BLaER1 (cell line): Measurements from ENCODE around the gene USP53.
"Not testable (repeated sequence)": the region's sequence is repeated elsewhere in the genome, so short reads cannot be mapped to it uniquely, and the experiment has no call there.

Experiments
- H3K27ac ChIP-seq: shearing (Covaris generic); formaldehyde crosslinking; 2 replicates; pipeline ENCODE4 v1.8.1; 2022
- H3K27me3 ChIP-seq: shearing (Covaris generic); formaldehyde crosslinking; 2 replicates; pipeline ENCODE4 v1.8.1; 2022
- H3K36me3 ChIP-seq: shearing (Covaris generic); formaldehyde crosslinking; 2 replicates; pipeline ENCODE4 v1.8.1; 2022
- H3K4me1 ChIP-seq: shearing (Covaris generic); formaldehyde crosslinking; 2 replicates; pipeline ENCODE4 v1.8.1; 2022
- H3K4me2 ChIP-seq: shearing (Covaris generic); formaldehyde crosslinking; 2 replicates; pipeline ENCODE4 v1.8.1; 2022
- H3K4me3 ChIP-seq: shearing (Covaris generic); formaldehyde crosslinking; 2 replicates; pipeline ENCODE4 v1.8.1; 2022
- H3K9ac ChIP-seq: shearing (Covaris generic); formaldehyde crosslinking; 2 replicates; pipeline ENCODE4 v1.8.1; 2022
- H3K9me3 ChIP-seq: shearing (Covaris generic); formaldehyde crosslinking; 2 replicates; pipeline ENCODE4 v1.8.1; 2022
- H4K20me1 ChIP-seq: shearing (Covaris generic); formaldehyde crosslinking; 2 replicates; pipeline ENCODE4 v1.8.1; 2022
- Cebpa-rat ChIP-seq: shearing (Covaris generic); IDR thresholded peaks from 2 replicates; pipeline ENCODE4 v1.8.1; 2022

Gene USP53

DNA sequence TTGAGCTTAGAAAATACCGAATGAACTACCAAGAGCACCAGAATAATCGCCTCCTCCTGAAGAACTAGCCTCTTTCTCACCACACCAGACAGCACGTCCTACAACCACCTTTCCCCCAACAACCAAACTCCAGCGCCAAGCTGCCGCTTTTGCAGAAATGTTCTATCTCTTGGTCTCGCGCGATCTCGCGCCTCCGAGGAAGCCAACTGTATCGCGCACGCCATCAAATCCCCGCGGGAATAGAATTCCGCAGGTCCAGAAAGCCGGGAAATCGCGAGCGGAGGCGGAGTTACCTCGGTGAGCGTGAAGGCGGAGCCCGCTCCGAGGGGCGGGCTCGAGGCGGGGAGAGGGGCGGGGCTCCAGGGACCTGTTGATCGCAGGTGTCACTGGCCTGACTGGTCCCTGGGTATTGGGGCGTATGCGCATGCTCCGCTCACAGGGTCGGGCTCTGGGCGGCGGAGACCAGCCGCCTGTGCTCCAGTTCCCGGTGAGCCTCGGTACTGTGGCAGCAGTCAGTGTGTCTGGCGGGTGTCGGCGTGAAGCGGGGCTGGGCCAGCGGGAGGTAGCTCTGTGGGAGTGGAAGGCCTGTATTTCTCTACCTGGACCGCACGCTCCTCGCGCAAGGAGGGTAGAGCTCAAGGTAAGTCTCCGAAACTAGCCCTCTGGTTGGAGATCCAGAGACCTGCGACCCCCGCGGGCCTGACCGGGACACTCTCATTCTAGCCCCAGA, at the start of gene USP53:
USP53 (plus strand) TSS at position 480 of the 730 bp plus-strand sequence. CDS start 27,047 bp downstream, outside the sequence.
- no peak for TF ChIP-seq Cebpa-rat
- Histone ChIP-seq H4K20me1 (no peaks in the 10 kb centered on the region), H3K27ac (peak within 1 kb of the TSS; percentile 90), H3K9ac (peak within 1 kb of the TSS; percentile 88), H3K4me1 (peaks cover 33% of the 10 kb centered on the region), H3K27me3 (no peaks in the 10 kb centered on the region), H3K4me2 (peak within 1 kb of the TSS; percentile 89), H3K4me3 (peak within 1 kb of the TSS; percentile 86), H3K36me3 (0 out of 2 replicates have a peak, but pooled peaks cover under 1% of the 10 kb centered on the region), H3K9me3 (no peaks in the 10 kb centered on the region)

- Histone ChIP-seq H3K9me3 (0 out of 2 replicates have a peak, but pooled peaks cover 5% of the 10 kb centered on the region), H3K36me3 (no peaks in the 10 kb centered on the region), H3K27ac (no peak overlapping the region), H4K20me1 (no peaks in the 10 kb centered on the region), H3K27me3 (no peaks in the 10 kb centered on the region), H3K4me1 (no peaks in the 10 kb centered on the region), H3K9ac (no peak overlapping the region), H3K4me3 (no peak overlapping the region), H3K4me2 (no peak overlapping the region)
- TF ChIP-seq Cebpa-rat, result no peak
These were observed 46.7 kb upstream of the USP53 start for GRCh38 chr4:119165767-119166166.

DNA sequence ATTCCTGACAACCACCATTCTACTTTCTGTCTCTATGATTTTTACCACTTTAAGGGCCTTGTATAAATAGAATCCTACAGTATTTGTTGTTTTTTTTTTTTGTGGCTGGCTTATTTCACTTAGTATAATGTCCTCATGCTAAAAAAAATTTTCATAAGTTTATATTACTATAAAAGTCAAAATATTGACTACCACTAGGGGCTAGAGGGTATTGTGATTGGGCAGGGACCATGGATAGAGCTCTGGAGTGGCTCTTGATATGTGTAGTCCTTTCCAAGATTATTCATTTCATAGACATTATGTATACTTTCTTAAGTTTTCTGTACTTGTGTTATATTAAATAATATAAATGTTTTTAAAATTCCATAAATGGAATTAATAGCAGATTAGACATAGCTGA, 42.3 kb upstream of the USP53 start:
- TF ChIP-seq Cebpa-rat, result no peak
- H3K9me3 ChIP-seq, result 0 out of 2 replicates have a peak, but pooled peaks cover 8% of the 10 kb centered on the region
- no peaks in the 10 kb centered on the region for H3K4me1 ChIP-seq
- no peak overlapping the region for H3K9ac ChIP-seq
- H3K36me3 ChIP-seq, result no peaks in the 10 kb centered on the region
- no peaks in the 10 kb centered on the region for H4K20me1 ChIP-seq
- no peaks in the 10 kb centered on the region for H3K27me3 ChIP-seq
- no peak overlapping the region for H3K4me3 ChIP-seq
- H3K4me2 ChIP-seq, result no peak overlapping the region
- H3K27ac ChIP-seq, result no peak overlapping the region

GRCh38 chr4:119172223-119172622, 40.3 kb upstream of the USP53 start:
- no peaks in the 10 kb centered on the region for H3K36me3 ChIP-seq
- TF ChIP-seq Cebpa-rat, result no peak
- H3K9ac ChIP-seq, result no peak overlapping the region
- H4K20me1 ChIP-seq, result no peaks in the 10 kb centered on the region
- H3K4me3 ChIP-seq, result no peak overlapping the region
- H3K27me3 ChIP-seq, result no peaks in the 10 kb centered on the region
- no peak overlapping the region for H3K4me2 ChIP-seq
- 0 out of 2 replicates have a peak, but pooled peaks cover 8% of the 10 kb centered on the region for H3K9me3 ChIP-seq
- H3K27ac ChIP-seq, result no peak overlapping the region
- H3K4me1 ChIP-seq, result no peaks in the 10 kb centered on the region

DNA sequence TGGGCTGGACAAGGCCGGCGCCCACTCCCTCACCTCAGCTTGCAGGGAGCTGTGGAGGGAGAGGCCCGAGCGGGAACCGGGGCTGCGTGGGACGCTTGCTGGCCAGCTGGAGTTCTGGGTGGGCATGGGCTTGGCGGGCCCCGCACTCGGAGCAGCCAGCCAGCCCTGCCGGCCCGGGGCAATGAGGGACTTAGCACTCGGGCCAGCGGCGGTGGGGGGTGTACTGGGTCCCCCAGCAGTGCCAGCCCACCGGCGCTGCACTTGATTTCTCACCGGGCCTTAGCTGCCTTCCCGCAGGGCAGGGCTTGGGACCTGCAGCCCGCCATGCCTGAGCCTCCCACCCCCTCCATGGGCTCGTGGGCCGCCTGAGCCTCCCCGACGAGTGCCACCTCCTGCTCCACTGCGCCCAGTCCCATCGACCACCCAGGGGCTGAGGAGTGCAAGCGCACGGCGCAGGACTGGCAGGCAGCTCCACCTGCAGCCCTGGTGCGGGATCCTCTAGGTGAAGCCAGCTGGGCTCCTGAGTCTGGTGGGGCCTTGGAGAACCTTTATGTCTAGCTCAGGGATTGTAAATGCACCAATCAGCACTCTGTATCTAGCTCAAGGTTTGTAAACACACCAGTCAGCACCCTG, 38.7 kb upstream of the USP53 start:
- H3K27ac ChIP-seq, H3K27me3 ChIP-seq, H3K4me2 ChIP-seq, H3K36me3 ChIP-seq, H3K4me3 ChIP-seq, H3K4me1 ChIP-seq, H3K9me3 ChIP-seq, H4K20me1 ChIP-seq, H3K9ac ChIP-seq: not testable (repeated sequence)

- H3K27ac ChIP-seq, result no peak overlapping the region
- H3K27me3 ChIP-seq, result no peaks in the 10 kb centered on the region
- H3K4me1 ChIP-seq, result no peaks in the 10 kb centered on the region
- no peak overlapping the region for H3K4me3 ChIP-seq
- no peaks in the 10 kb centered on the region for H3K9me3 ChIP-seq
- H4K20me1 ChIP-seq, result no peaks in the 10 kb centered on the region
- H3K4me2 ChIP-seq, result no peak overlapping the region
- H3K9ac ChIP-seq, result no peak overlapping the region
- H3K36me3 ChIP-seq, result no peaks in the 10 kb centered on the region
- TF ChIP-seq Cebpa-rat, result no peak
These were observed 33.5 kb upstream of the USP53 start for GRCh38 chr4:119179011-119179410.

DNA sequence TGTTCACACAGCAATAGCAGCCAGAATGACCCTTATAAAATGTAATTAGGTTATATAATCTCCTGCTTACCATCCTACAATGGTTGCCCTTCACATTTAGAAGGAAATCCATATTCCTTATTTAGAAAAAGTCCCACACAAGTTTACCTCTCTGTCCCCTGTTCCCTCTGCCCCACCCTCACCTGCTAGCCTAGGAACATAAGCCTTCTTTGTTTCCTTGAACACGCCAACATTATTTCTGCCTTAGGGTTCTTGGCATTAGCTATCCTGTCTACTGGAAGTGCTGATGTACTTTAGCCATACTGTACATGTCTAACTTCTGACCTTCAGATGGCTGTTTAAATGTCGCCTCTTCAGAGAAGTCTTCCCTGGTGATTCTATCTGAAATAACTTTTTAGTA, 28.4 kb upstream of the USP53 start:
- TF ChIP-seq Cebpa-rat, result no peak
- no peak overlapping the region for H3K4me2 ChIP-seq
- H4K20me1 ChIP-seq, result no peaks in the 10 kb centered on the region
- no peak overlapping the region for H3K4me3 ChIP-seq
- no peak overlapping the region for H3K27ac ChIP-seq
- no peaks in the 10 kb centered on the region for H3K27me3 ChIP-seq
- H3K9ac ChIP-seq, result no peak overlapping the region
- H3K9me3 ChIP-seq, result no peaks in the 10 kb centered on the region
- no peaks in the 10 kb centered on the region for H3K36me3 ChIP-seq
- H3K4me1 ChIP-seq, result no peaks in the 10 kb centered on the region

DNA sequence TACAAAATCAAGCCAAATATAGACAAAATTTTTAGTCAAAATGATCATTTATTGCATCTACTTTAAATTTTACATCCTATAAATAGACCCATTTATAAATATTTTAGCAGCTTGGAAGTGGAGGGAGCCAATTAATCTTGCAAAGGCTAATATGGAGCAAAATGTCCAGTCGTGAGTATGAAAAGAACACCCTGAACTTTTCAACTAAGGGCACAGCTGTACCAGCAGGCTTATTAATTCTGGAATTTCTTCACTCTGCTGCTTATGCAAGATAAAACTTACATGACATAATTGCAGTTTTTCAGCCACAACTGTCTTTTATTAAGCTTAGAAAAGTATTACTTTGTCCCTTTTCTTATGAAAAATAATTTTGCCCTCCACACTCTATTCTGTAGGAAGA, 22.9 kb upstream of the USP53 start:
- Histone ChIP-seq H4K20me1 (no peaks in the 10 kb centered on the region), H3K9ac (no peak overlapping the region), H3K27ac (no peak overlapping the region), H3K27me3 (no peaks in the 10 kb centered on the region), H3K36me3 (no peaks in the 10 kb centered on the region), H3K9me3 (no peaks in the 10 kb centered on the region), H3K4me3 (no peak overlapping the region), H3K4me1 (no peaks in the 10 kb centered on the region), H3K4me2 (no peak overlapping the region)
- TF ChIP-seq Cebpa-rat, result no peak

DNA sequence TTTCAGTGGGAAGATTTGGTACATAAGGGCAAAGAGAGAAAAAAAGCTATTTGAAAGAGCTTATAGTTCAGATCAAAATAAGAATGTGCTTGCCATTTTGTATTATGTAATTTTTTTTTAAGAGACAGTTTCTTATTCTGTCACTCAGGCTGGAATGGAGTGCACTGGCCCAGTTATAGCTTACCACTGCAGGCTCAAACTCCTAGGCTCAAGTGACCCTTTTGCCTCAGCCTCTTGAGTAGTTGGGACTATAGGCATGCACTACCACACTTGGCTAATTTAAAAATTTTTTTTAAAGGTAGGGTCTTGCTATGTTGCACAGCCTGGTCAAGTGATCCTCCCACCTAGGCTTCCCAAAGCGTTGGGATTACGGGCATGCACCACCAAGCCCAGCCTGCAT, 22.2 kb upstream of the USP53 start:
- no peak overlapping the region for H3K4me2 ChIP-seq
- no peaks in the 10 kb centered on the region for H3K36me3 ChIP-seq
- no peak overlapping the region for H3K9ac ChIP-seq
- no peaks in the 10 kb centered on the region for H3K4me1 ChIP-seq
- TF ChIP-seq Cebpa-rat, result no peak
- H3K27ac ChIP-seq, result no peak overlapping the region
- H3K9me3 ChIP-seq, result no peaks in the 10 kb centered on the region
- no peaks in the 10 kb centered on the region for H3K27me3 ChIP-seq
- H4K20me1 ChIP-seq, result no peaks in the 10 kb centered on the region
- H3K4me3 ChIP-seq, result no peak overlapping the region

- TF ChIP-seq Cebpa-rat, result no peak
- no peak overlapping the region for H3K4me3 ChIP-seq
- H3K4me1 ChIP-seq, result no peaks in the 10 kb centered on the region
These were observed 21.0 kb upstream of the USP53 start for GRCh38 chr4:119191505-119191904.

More at GRCh38 chr4:119191505-119191904, 21.0 kb upstream of the USP53 start:
- Histone ChIP-seq H3K4me2 (no peak overlapping the region), H3K27ac (no peak overlapping the region), H4K20me1 (no peaks in the 10 kb centered on the region), H3K9ac (no peak overlapping the region), H3K9me3 (no peaks in the 10 kb centered on the region), H3K27me3 (no peaks in the 10 kb centered on the region), H3K36me3 (no peaks in the 10 kb centered on the region)
